Tibial artery (tissue), 4 donors: ENCODE measurements around the gene TYRO3.

Experiments used
- DNase-seq, 2 donors: peaks; one replicate each; pipeline ENCODE4 v3.0.0-alpha.2; 2019
- H3K27ac ChIP-seq, 2 donors: fragments of 200-600 bp; sonication (generic) in 1 of 2; 1 replicate in 1 of 2; 2 replicates in 1 of 2; pipeline ENCODE4 v1.5.1; 2018 to 2019; ENCODE audit warnings: mild to moderate bottlenecking in 1 of 2
- H3K27me3 ChIP-seq, 2 donors: fragments of 200-600 bp; sonication (generic) in 1 of 2; one replicate each; pipeline versions ENCODE4 v1.5.1 to v1.6.0; 2016 to 2019
- H3K36me3 ChIP-seq, 3 donors: fragments of 200-600 bp; sonication (generic) in 2 of 3; one replicate each; pipeline ENCODE4 v1.5.1; 2016 to 2019; ENCODE audit warnings: mild to moderate bottlenecking in 2 of 3
- H3K4me1 ChIP-seq, 4 donors: fragments of 200-600 bp; sonication (generic) in 2 of 4; 1 replicate in 3 of 4; 2 replicates in 1 of 4; pipeline ENCODE4 v1.5.1; 2016 to 2019
- H3K4me3 ChIP-seq, 2 donors: fragments of 200-600 bp; sonication (generic) in 1 of 2; 1 replicate in 1 of 2; 2 replicates in 1 of 2; pipeline ENCODE4 v1.5.1; 2018 to 2019; ENCODE audit warnings: mild to moderate bottlenecking in 2 of 2
- H3K9me3 ChIP-seq, 3 donors: fragments of 200-600 bp; sonication (generic) in 1 of 3; one replicate each; pipeline ENCODE4 v1.5.1; 2016 to 2019
- intact Hi-C: fragments of 100-400 bp; cut with DNase I; formaldehyde crosslinking; loops from one replicate; pipeline ENCODE4 v1.15.0; 2023; ENCODE audit warnings: low total_unique reads
- TF ChIP-seq, protein P1 (sequence below), 2 experiments: fragments of 200-600 bp in 1 of 2; fragments of 450-650 bp in 1 of 2; IDR thresholded peaks; one replicate each; pipeline ENCODE4 v1.5.1; 2017 to 2019; ENCODE audit warnings: antibody characterized with exemption in 2 of 2, mild to moderate bottlenecking in 1 of 2, moderate library complexity in 1 of 2

TYRO3 gene

GRCh38 chr15:41594801-41595746 is 36.1 kb downstream of the TYRO3 start:
- TF ChIP-seq, protein P1, sequence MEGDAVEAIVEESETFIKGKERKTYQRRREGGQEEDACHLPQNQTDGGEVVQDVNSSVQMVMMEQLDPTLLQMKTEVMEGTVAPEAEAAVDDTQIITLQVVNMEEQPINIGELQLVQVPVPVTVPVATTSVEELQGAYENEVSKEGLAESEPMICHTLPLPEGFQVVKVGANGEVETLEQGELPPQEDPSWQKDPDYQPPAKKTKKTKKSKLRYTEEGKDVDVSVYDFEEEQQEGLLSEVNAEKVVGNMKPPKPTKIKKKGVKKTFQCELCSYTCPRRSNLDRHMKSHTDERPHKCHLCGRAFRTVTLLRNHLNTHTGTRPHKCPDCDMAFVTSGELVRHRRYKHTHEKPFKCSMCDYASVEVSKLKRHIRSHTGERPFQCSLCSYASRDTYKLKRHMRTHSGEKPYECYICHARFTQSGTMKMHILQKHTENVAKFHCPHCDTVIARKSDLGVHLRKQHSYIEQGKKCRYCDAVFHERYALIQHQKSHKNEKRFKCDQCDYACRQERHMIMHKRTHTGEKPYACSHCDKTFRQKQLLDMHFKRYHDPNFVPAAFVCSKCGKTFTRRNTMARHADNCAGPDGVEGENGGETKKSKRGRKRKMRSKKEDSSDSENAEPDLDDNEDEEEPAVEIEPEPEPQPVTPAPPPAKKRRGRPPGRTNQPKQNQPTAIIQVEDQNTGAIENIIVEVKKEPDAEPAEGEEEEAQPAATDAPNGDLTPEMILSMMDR (IDR thresholded peaks at IDR 0.05), result no peak
- H3K9me3 ChIP-seq, result no peaks in the 10 kb centered on the region
- no peaks in the 10 kb centered on the region for H3K27me3 ChIP-seq
- H3K27ac ChIP-seq, result no peak overlapping the region
- H3K36me3 ChIP-seq, result no peaks in the 10 kb centered on the region
- no peak for DNase-seq
- intact Hi-C loops, result loop anchor here (10.0 kb wide), 1 partner anchor 220 kb away; no protein-coding TSS in a partner anchor
- no peaks in the 10 kb centered on the region for H3K4me1 ChIP-seq
- H3K4me3 ChIP-seq, result no peak overlapping the region

- Histone ChIP-seq H3K27me3 (peaks cover 0 to 3% of the 10 kb centered on the region in 2 donors), H3K27ac (no peak overlapping the region), H3K4me3 (no peak overlapping the region), H3K9me3 (no peaks in the 10 kb centered on the region), H3K36me3 (no peaks in the 10 kb centered on the region), H3K4me1 (no peaks in the 10 kb centered on the region)
- TF ChIP-seq, protein P1 (IDR thresholded peaks at IDR 0.05), result no peak
- intact Hi-C loops, result loop anchor here (10.0 kb wide), 1 partner anchor 218 kb away; no protein-coding TSS in a partner anchor
- no peak for DNase-seq
These were observed 38.0 kb downstream of the TYRO3 start for GRCh38 chr15:41596972-41597371.

GRCh38 chr15:41597787-41598186 is 38.8 kb downstream of the TYRO3 start:
- Histone ChIP-seq H3K27ac (no peak overlapping the region), H3K4me1 (no peaks in the 10 kb centered on the region), H3K4me3 (no peak overlapping the region), H3K9me3 (no peaks in the 10 kb centered on the region), H3K36me3 (no peaks in the 10 kb centered on the region), H3K27me3 (peaks cover 0 to 3% of the 10 kb centered on the region in 2 donors)
- TF ChIP-seq, protein P1 (IDR thresholded peaks at IDR 0.05), result no peak
- intact Hi-C loops, result loop anchor here (10.0 kb wide), 1 partner anchor 217 kb away; no protein-coding TSS in a partner anchor
- DNase-seq, result no peak

DNA sequence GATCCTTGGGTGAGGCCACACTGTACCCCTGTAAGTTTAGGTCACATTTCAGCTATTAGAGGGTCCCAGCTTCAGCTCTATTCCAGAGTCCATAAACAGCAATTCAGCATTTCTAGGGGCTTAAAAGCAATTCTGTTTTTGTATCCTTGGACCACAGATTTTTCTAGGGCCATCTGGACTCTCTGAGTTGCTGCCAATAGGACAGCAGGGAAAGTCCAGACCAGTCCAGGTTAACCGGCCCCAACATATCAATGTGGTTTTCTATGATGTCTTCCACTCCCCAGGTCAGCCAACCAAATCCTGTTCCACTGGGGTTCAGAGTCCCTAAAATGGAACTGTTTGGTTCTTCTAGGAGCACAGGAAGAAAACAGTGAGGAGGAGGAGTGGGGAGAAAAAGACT is 40.0 kb downstream of the TYRO3 start:
- TF ChIP-seq, protein P1 (IDR thresholded peaks at IDR 0.05), result no peak
- intact Hi-C loops, result loop anchor here (10.0 kb wide), 1 partner anchor 216 kb away; no protein-coding TSS in a partner anchor
- Histone ChIP-seq H3K4me1 (peaks cover 0 to 5% (median 1%) of the 10 kb centered on the region in 4 donors), H3K36me3 (no peaks in the 10 kb centered on the region), H3K27me3 (peaks cover 0 to 3% of the 10 kb centered on the region in 2 donors), H3K4me3 (no peak overlapping the region), H3K9me3 (no peaks in the 10 kb centered on the region), H3K27ac (no peak overlapping the region)
- no peak for DNase-seq

DNA sequence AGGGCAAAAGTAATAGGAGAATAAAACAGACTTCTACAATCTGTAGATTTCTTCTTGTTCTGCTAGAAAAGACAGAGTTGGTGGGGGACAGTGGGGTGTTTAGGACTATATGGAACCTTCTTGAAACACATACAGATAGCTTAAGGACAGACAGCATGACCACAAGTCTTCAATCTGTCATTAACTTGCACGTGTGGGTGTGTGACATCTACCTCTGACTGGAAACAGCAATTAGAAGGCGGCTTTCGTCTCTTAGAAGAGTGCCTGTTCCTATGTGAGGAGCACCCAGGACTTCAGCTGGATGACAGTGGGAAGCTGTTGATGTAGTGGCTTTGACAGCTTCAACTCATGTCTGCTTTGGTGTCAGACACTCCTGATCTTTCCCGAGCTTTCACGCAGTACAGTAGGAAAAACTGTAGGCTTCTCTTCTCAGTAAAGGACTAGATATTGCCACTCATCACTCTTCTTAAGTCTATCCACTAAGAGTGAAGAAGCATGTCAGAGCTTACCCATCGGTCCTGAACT is 44.5 kb downstream of the TYRO3 start:
- Histone ChIP-seq H3K36me3 (no peaks in the 10 kb centered on the region), H3K9me3 (no peaks in the 10 kb centered on the region), H3K27ac (no peak overlapping the region), H3K4me3 (no peak overlapping the region), H3K4me1 (peaks cover 0 to 10% (median 5%) of the 10 kb centered on the region in 4 donors), H3K27me3 (peaks cover 0 to 3% of the 10 kb centered on the region in 2 donors)
- intact Hi-C loops, result no loop called here
- no peak for DNase-seq
- TF ChIP-seq, protein P1 (IDR thresholded peaks at IDR 0.05), result no peak
